GM21526 (cell line): ENCODE measurements around the gene VILL.
A peak's percentile ranks its signal among the peaks of the same experiment; 100 is the strongest.
"Not testable (repeated sequence)": the region's sequence is repeated elsewhere in the genome, so short reads cannot be mapped to it uniquely, and the experiment has no call there.

ENCODE experiments used
- ATAC-seq: cut with Tn5 transposase; IDR thresholded peaks from one replicate; pipeline ENCODE4 v1.9.1; 2021; ENCODE audit warnings: moderate library complexity; ENCODE audit not compliant: unreplicated experiment, low FRiP score

Gene VILL

DNA sequence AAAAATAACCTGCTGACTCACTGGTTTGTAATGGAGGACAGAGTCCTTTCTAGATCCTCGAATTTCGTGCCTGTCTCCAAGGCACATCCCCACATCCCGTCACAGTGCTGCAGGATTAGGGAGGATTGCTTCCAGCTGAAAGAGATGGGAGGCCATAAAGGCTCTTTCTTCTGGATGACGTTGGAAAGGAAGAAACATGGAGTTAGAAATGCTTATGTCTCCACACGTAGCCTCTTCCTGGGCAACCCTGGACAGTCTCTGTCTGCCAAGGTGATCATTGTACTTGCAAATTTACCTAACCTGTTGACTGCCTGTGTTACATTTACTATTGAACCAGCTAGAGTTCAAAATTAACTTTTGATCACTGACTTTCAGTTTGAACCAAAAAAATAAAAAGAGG is 27.6 kb upstream of the VILL start:
- no peak for ATAC-seq

- no peak for ATAC-seq
Observed at GRCh38 chr3:37963635-37964034, 27.0 kb upstream of the VILL start.

DNA sequence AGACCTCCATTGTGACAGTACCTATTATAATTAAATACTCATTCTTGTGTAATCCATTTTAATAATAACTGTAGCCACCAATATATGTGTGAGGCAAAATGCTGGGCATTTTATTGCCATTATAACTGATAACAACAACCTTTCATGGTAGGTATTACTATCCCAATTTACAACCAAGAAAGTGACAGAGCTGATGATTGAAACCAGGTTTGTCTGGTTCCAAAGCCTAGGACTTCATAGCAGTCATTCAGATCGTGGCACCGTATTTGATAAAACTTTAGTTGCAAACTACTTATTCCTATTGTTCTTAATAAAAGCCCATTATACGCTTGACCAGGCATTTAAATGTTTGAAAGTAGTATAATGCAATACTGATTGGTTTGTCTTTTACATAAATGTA is 26.4 kb upstream of the VILL start:
- ATAC-seq: no peak

GRCh38 chr3:37964716-37965115 is 25.9 kb upstream of the VILL start:
- ATAC-seq: no peak

DNA sequence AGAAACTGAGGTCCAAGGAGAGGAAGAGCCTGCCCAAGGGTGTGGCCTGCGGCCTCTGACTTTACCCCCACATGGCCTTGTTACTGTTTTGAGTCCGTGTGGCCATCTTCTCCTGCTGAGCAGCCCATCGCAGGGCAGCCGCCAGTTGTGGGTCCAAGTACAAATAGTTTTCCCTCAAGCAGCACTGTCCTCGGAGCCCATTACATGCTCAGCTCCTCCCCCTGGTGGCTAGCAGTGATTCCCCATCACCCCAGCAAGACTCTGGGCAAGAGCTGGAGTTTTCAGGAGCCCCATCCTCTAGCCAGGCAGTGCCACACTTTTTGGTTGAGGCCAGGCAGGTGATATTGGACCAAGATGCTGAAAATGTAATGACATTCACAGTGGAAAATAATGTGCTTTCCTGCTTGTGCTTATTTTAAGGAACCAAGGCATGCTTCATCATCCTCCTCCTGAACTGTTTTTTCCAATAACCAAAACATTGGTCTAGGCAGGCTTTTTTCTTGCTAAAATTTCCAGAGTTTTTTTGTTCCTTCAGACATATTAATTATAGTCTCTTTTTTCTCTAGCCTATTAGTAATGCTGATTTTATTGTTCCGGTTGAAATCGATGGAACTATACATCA is 23.2 kb upstream of the VILL start:
- peak; percentile 76 for ATAC-seq

GRCh38 chr3:37968199-37968598 is 22.4 kb upstream of the VILL start:
- ATAC-seq: no peak

- ATAC-seq: no peak
Observed at GRCh38 chr3:37968813-37969595, 21.6 kb upstream of the VILL start.

- ATAC-seq: no peak
Observed at GRCh38 chr3:37969596-37970100, 20.9 kb upstream of the VILL start.

DNA sequence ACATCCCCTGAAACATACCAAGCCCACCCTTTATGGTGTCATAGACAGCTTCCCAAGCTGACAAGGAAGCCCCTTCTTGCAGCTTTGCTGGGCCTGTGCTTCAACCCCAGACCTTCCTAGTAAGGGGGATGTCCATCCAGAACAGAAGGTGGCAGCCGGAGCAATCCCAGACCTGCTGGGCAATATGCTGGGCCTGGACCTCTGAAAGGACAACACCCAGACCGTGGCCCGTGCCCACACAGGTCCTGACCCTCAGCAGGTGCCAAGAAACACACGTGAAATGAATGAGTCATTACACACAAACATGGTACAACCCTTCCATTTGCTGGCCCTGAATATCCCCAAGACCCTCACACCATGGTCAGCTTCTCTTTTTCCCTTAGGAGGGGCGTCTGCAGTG is 19.8 kb upstream of the VILL start:
- ATAC-seq: no peak

GRCh38 chr3:37971467-37971866 is 19.1 kb upstream of the VILL start:
- ATAC-seq: no peak

- ATAC-seq: not testable (repeated sequence)
Observed at GRCh38 chr3:37972056-37972455, 18.5 kb upstream of the VILL start.

GRCh38 chr3:37973246-37974054 is 17.1 kb upstream of the VILL start:
- ATAC-seq: no peak

DNA sequence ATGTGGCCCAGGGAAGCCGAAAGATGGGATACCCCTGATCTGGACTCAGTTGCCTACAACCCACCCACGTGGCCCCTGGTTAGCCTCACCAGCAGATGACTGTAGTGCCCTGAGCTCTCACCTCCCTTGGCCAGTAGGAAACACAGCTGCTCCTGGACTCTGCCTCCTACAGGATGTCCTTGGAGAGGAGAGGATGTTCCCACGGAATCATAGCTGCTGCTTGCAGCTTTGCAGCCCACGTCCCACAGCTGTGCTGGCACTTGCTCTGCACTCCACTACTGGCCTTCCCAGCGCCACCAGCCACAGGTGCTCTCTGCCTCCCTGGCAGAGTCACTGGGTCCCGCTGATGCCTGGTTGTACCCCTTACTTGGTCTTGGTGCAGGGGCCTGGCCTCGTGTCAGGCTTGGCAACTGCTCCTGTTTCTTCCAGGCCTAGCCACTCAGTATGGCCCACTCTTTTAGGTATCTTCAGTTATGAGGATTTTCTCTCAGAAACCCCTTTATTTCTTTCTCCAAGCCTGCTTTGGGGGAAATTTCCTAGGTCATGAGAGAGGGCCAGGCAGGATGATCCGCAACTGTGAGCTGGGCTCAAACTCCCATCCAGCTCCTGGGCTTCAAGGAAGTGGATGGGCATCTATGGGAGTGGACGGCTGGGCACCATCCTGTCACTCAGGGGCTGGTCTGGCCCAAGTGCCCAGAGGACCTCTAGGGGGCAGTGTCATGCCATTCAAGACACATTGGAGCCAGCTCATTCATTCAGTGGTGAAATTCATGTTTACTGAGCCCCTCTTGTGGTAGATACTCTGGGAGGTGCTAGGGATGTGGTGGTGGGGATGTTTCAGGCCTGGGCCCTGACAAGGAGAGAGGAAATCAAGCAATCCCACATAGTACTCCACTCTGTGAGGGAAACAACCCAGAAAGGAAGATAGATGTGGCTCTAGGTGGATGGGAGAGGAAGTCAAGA is 16.2 kb upstream of the VILL start:
- peak; percentile 66 for ATAC-seq

GRCh38 chr3:37979541-37980461 is 10.8 kb upstream of the VILL start:
- ATAC-seq: no peak

- no peak for ATAC-seq
Observed at GRCh38 chr3:37980462-37981347, 9.9 kb upstream of the VILL start.

- ATAC-seq: no peak
Observed at GRCh38 chr3:37981348-37981664, 9.3 kb upstream of the VILL start.

- ATAC-seq: no peak
Observed at GRCh38 chr3:37982331-37982730, 8.3 kb upstream of the VILL start.

DNA sequence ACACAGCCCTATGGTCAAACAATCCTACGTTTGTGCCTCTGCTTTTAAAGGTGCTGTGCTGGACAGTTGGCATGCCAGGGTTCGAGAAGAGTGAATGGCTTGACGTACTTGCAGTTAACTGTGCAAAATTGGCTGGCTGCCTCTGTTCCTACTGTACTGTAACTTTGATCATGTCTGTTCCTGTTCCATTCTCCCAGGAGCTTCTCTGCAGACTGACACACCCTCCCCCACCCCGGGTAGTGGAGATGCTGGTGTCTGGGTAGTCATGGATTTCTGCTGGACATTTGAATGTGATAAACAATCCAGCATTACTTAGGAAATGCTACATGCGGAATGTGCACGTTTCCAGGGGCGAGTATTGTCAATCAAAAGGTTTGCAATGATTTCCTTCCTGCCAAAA is 6.5 kb upstream of the VILL start:
- no peak for ATAC-seq
